Posterior vena cava (tissue), 2 donors: Measurements from ENCODE around the gene LRP1B. TPM values are rescaled to one million over a fixed set of nuclear protein-coding genes. Genes with fewer than 3 reads are reported as not detected.

Experiments used
- DNase-seq: peaks from one replicate; pipeline ENCODE4 v3.0.0-alpha.2; 2020; ENCODE audit warnings: low spot score
- intact Hi-C, 2 donors: fragments of 100-400 bp; cut with DNase I; formaldehyde crosslinking; loops; one replicate each; pipeline versions ENCODE4 v1.14.1 to v1.14.2; 2022 to 2023
- total RNA-seq, 2 donors: library from RNA; stranded (reverse); fragmentation: NEBNext Ultra II Directional; extraction: Animal tissue kit (Norgen Biotek cat#: 25700); gene quantifications; one replicate each; pipeline ENCODE4 v1.2.1, GENCODE V29; 2021
- donor health status: DM: yes; HTN: yes; CAD: no.
- donor health status: DM: yes; HTN: yes; CAD: no.

Gene LRP1B
- total RNA-seq, 2 donors from 2014 or later = 0.46 to 0.48 TPM

DNA sequence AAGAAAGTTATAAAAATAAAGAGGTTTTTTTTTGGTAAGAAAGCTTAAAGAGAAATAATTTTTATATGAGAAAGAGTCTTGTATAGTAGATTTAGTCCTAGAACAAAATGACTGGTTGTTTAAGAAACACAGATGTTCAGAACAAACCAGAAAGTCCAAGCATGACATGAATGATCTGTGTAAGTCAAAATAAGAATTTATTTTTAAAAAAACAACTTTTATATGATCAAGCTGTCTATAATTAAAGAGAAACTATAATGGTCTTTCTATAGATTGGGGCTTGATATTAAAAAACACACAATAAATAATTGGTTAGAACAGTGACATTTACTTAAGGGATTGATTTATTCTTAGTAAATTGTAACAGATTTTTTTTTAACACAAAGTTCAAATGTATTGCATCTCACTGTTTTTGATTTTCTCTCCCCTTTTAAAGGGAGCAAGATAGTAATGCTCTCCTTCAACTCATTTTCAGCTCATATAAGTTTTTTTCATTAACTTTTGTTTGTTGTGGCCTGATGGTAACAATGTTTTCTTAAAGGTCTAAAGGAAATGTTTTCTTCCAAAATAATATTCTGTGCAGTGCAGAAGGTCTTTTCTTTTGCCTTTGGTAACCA lies 1256.8 kb downstream of the LRP1B start:
- DNase-seq = no peak
- intact Hi-C loops = no loop called here

DNA sequence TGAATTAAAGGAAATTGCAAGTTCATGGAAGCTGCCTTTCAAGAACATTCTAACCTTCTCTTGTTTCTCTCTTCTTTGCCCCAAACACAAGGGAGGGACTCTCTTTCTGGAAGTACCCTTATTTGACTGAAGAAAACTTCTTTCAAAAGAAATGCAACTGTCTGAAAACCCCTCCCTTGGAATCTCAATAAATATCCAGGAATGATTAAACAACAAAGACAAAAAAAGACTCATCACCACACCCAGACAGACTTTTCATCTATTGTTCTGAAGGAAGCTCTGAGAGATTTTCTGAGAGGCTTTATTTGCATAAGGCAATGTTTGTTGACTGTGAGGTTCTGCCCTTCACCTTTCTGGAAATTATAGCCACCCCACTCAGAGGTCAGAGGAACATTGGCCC lies 1260.9 kb downstream of the LRP1B start:
- intact Hi-C loops = no loop called here
- DNase-seq = no peak

DNA sequence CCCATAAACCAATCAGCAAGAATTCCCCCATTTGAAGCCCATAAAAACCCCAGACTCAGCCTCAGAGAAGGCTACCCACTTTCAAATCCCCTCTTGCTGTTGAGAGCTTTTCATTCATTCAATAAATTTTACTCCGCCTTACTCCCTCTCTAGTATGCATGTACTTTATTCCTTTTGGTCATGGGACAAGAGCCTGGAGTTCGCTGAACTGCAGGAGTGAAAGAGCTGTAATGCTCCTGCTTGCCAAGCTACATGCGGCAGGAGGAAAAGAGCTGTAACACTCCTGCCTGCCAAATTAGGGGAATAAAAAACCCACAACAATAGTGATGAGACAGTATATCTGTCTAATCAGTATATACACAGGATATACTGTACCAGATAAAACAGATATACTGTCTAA lies 1261.7 kb downstream of the LRP1B start:
- intact Hi-C loops = no loop called here
- no peak for DNase-seq

DNA sequence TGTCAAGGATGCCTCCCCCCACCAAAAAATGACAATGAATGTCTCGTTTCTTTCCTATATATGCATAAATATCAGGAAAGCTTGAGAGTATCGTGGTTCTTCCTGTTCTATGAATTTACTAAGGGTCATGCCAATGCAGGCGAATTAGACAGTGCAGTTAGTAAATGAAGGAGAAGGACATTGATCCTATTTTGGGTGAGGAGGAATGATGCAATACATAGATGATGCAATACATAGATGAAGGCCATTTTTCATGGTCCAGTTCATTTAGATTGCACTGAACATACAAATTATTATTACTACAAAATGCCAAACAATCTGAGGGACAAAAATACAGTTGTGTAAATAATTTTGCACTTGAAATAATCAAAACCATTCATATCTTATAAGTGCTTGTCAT lies 1265.0 kb downstream of the LRP1B start:
- intact Hi-C loops = no loop called here
- DNase-seq = no peak

DNA sequence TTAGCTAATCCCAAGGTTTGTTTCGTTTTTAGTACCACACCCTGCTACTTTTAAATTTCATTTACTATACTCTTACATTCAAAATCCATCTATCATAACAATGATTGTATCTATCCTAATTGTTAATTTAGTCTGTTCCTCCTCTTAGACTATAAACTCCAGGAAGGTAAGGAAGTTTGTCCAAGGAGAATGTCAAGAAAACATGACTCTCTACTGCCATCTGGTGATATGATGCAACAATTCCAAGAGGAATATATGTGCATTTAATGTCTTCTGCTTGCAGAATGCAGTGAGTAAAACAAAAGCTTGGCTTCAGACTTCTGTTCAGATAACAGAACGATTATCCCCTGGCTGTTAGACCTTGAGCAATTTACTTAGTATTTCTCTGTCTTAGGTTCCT lies 1267.1 kb downstream of the LRP1B start:
- DNase-seq = no peak
- intact Hi-C loops = no loop called here

DNA sequence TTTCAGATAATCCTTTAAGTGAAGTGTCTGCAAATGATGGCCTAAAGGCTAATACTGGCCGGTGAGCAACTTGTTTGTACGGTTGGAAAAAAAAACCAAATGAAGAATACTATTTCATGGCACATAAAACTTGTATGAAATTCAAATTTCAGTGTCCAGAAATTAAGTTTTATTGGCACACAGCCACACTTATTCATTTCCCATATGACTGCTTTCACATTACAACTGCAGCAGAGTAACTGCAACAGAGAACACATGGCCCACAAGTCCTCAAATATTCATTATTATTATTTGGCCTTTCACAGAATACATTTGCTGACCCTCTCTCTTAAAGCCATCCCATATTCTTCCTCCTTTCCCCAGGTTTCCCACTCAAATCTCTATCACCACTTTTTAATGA lies 1268.6 kb downstream of the LRP1B start:
- intact Hi-C loops = no loop called here
- no peak for DNase-seq

DNA sequence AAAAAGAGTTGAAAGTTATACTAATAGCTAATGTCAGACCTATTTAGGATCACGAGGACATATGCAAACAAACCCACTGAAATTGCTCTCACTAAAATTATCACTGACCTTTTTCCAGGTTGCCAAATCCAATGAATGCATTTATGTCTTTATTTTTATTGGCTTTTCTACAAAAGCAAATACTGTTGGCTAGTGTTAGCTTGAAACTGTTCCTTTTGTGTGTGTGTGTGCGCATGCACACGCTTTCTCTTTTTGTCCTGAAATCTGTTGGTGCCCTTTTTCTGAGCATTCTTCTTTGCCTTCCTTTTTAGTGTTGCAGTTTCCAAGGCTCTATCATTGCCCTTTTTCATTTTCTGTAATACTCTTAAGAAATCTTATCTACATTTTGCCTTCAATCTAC lies 1269.2 kb downstream of the LRP1B start:
- intact Hi-C loops = no loop called here
- DNase-seq = no peak

DNA sequence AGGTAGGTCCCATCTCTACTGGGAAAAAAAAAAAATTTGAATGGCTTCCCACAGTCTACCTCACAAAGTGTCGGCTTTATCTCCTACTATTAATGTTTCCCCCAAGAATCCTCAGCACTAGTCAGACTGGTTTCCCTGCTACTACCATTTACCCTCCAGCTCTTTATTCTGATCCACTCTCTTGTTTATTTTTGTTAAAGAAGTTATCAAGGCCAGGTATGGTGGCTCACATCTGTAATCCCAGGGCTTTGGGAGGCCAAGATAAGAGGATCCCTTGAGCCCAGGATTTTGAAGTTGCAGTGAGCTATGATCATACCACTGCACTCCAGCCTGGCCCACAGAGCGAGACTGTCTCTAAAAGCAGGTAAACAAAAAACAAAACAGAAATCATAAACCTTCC lies 1275.3 kb downstream of the LRP1B start:
- no peak for DNase-seq
- intact Hi-C loops = no loop called here

DNA sequence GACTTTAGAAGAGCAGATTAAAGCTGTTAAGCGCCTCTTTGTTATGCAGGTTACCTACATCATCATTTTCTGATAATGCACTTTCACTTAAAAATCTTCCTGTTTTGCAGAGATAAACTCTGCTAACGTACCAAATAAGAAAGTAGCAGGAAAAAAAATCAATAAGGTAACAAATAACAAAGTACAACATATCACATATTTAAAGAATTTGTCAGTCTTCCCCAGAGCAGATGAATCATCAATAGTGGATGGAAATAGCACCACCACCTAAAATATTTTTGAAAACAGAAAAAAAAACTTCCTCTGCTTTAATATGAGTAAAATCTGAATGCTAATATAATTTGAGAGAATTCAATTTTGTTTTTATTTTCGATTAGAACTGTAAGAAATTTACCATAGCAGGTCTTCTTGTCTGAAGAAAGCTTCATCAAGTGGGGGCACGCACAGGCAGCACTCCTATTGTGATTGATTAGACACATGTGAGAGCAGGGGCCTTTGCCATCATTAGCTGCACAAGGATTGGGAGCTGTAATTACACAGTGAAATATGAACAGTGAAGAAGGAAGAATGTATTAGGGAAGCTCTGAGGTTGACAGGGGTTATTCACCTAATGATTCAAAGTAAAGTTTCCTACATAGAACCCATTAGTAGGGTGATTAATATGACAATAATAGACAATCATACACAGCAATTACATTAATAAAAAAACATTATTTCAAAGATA lies 1279.4 kb downstream of the LRP1B start:
- intact Hi-C loops = no loop called here
- DNase-seq = no peak

DNA sequence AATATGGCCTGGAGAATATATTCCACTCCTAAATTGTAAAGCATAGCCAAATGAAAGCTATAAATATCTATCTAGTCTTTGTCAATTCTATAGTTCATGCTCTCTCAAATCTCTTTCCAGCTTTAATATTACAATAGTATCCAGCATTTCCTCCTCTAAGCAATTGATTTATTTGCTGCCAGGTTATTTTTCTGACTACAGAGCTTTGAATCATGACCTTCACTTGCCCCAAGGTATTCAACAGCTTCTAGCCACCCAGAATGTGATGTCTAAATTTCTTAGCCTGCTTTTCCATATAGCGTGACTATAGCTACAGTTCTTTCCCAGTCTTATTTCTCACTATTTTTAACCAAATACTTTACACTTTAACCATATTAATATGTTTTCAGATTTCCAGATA lies 1287.6 kb downstream of the LRP1B start:
- no peak for DNase-seq
- intact Hi-C loops = no loop called here

DNA sequence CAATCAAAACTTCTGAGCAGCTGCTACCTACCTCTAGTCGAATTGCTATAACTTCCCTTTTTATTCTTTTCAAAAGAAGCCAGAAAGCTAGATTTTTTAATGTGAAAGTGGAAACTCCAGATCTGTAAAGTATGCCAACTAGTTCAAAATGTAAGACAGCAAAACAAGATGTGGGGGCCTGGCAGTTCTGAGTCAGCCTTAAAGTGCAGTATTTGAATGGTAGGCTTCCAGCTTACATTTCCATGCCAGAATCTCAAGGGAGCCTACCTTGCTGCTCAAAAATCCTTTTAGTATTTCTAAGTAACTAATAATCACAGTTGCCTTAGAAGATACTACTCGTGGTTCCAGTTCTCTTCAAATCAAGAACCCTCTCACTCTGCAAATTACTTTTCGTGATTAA lies 1288.7 kb downstream of the LRP1B start:
- intact Hi-C loops = no loop called here
- DNase-seq = no peak

DNA sequence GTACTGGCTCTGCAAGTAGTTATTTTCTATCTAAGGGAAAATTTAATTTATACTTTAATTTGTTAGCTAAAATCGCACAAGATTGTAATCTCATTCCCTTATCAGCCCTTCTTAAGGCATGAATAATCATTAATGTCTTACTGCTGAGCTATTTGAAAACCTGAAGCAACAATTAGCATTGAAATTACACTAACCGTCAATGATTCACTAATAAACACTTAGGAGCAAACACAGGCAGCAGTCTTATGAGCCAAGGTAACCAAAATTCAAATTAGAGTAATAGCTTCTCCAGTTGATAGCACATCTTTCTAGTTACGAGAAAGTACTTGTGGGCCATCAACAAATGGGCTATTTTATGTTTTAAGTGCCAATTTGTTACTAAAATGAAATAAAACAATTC lies 1289.7 kb downstream of the LRP1B start:
- no peak for DNase-seq
- intact Hi-C loops = no loop called here

DNA sequence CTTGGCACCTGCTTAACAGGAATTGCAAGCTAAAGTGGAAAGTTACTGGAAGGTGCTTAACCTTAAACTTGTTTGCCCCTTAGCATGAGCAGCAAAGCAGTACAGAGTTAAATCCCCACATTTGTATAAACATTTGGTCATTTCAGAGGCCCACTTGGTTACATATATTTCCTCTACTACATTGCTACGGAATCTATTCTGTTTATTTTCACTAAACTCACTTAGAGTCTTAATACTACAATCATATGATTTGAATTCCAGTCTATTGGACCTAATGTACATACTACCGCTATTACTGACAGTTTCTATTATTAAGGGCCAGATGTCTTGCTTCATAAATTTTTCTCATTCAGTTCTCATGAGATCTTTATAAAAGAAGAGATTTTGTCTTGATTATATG lies 1294.0 kb downstream of the LRP1B start:
- intact Hi-C loops = no loop called here
- DNase-seq = no peak

DNA sequence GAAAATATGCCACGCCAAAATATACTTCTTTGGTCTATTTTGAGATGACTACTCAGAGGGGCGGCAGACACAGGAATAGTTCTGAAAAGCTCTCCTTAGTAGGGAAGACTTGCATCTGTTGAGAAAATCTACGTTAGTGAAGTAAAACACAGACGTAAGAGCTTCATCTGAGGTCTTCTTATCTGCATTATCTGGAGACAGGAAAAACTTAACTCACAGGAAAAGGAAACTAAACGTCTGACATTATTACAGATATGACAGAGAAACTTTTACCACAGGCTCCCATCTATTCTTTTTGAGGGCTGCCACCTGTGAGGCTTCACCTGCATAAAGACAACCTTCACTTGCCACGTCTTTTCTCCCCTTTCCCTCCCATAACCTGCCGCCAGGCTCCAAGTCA lies 1295.7 kb downstream of the LRP1B start:
- intact Hi-C loops = no loop called here
- no peak for DNase-seq

DNA sequence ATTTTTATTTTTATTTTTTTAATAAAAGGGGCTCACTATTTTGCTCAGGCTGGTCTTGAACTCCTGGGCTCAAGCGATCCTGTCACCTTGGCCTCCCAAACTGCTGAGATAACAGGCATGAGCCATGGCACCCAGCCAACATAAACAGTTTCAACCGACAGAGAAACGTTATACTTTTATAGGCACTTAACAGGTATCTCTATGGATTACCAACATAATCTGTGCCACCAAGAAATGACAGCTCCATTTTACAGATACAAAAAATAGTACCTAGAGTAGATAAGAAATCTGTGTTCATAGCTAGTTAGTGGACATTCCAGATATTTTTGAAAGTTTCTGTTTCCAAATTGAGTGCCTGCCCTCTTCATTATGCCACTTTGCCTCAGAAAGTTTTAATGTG lies 1316.7 kb downstream of the LRP1B start:
- DNase-seq = no peak

DNA sequence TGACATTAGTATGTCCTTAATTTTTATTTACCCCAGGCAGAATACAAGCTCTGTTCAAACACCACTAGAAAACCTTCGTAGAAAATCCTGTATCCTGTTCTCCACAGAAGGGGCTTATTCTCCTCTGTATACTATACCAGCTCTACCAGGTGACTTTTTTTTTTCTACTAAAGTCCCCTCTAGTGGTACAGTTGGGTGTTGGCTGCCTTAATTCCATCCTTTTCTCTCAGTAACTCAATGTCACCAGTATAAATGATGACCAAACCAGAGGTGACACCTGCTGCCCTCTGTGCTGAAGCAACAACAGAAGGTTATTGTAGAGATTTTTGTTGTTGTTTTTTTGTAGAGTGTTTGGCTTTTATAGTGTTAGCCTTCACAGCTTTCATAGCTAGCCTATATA lies 1322.0 kb downstream of the LRP1B start:
- intact Hi-C loops = no loop called here
- DNase-seq = no peak

More for the DNA sequence above, 1316.7 kb downstream of the LRP1B start:
- intact Hi-C loops = no loop called here

DNA sequence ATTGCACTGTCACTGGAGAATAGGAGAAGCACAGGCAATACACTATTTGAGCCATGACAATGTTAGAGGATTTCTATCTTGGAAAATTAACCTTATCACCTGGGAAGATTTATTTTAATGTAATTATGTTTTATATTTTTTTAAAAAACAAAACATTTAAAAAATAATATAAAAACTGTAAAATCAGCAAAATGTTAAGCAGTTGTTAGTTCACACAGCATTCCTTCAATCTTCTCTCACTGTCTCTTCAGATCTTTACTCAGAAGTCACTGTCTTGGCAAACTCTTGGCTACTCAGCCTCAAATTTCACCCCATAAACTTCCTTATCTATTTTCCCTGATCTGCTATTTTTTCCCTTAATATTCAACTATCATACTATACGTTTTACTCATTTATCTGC lies 1322.6 kb downstream of the LRP1B start:
- DNase-seq = no peak
- intact Hi-C loops = no loop called here

DNA sequence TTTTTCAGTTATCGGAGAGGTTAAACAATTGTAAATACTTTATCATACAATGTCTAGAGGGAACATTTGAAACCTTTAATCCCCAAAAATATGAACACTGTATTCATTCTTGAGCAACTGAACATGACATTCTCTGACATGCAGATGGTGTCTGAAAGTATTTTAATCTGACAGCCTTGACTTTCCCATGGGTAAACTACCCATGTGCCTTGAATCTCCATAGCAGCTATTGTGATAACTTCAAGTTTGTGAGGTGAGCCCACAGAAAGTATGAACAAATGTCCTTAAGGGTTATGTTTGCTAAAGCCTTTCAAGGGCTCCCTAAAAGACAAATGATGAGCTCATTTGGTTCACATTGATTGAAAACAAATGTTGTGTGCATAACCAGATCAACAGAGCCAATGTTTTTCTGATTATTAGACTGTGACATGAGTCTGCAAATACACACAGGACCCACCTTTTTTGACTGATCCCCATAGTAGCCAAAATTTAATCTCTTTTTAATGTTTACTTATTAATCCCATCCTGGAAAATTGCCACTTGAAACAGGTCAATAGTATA lies 1326.0 kb downstream of the LRP1B start:
- no peak for DNase-seq
- intact Hi-C loops = no loop called here

DNA sequence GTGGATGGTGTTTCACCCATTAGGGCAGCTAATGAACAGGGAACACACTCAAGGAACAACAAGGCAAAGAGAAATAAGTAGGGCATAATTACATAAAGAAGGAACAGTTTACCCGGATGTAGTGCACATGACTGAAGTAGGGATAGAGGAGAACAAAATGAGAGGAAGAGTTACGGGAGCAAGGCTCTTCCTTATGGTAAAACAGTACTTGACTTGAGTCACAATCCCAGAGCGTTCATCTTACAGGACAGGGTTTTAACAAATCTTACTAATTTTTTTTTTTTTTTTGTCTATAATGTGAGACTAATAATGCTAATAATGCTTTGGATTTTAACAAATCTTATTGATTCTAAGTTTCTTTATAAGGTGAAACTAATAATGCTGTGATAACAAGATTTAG lies 1329.5 kb downstream of the LRP1B start:
- intact Hi-C loops = no loop called here

DNA sequence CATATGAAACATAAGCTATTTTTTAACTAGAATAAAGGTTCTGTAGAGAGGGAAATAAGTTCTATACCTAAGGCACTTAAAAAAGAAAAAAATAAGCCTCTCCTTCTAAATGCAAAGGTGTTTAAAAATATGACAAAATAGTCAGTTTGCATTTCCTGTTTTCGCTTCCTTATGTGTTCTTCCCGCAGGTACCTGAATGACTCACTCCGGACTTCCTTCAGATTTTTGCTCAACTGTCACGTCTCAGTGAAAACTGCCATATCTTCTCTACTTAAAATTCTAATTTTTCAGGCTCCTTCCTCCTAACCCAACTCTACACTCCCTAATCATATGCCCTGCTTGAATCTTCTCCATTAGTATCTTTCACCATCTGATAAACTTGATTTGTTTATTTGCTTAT lies 1333.1 kb downstream of the LRP1B start:
- intact Hi-C loops = no loop called here

More for the DNA sequence above, 1329.5 kb downstream of the LRP1B start:
- no peak for DNase-seq

DNA sequence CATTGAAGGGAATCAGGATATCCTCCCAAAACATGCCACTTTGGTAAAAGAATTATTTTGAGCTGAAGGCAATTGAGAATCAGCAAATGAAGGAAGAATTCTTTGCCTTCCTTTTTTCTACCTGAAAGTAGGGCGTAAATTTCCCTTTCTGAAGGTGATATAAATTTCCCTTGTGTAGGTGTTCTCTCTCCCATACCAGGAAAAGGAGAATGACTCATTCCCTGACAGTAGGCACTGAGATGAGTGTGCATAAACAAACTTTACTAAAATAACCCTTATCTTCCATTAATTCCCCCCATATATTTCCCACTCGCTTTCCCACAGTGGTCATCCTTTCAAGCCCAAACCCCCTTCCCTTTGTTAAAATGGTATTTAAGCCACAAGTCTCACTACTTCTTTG lies 1339.0 kb downstream of the LRP1B start:
- intact Hi-C loops = no loop called here
- no peak for DNase-seq

More for the DNA sequence above, 1333.1 kb downstream of the LRP1B start:
- no peak for DNase-seq
